ENCODE data around the gene IKZF3.

DNA sequence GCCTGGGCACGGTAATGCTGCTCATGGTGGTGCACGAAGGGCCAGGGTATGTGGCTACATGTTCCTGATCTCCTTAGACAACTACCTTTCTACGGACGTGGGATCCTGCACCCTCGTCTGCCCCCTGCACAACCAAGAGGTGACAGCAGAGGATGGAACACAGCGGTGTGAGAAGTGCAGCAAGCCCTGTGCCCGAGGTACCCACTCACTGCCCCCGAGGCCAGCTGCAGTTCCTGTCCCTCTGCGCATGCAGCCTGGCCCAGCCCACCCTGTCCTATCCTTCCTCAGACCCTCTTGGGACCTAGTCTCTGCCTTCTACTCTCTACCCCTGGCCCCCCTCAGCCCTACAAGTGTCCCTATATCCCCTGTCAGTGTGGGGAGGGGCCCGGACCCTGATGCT, 152.3 kb downstream of the IKZF3 start:
- TF ChIP-seq MXI1 (conservative IDR thresholded peaks at IDR 0.05; ENCODE audit: poor library complexity, severe bottlenecking): no peak
- no peak for TF ChIP-seq TAF1 (IDR thresholded peaks at IDR 0.05; ENCODE audit: low read depth)
- no peak for TF ChIP-seq EZH2 (IDR thresholded peaks at IDR 0.05; ENCODE audit: borderline replicate concordance, insufficient read depth, low read length, poor library complexity, severe bottlenecking)
- TF ChIP-seq, protein P1, sequence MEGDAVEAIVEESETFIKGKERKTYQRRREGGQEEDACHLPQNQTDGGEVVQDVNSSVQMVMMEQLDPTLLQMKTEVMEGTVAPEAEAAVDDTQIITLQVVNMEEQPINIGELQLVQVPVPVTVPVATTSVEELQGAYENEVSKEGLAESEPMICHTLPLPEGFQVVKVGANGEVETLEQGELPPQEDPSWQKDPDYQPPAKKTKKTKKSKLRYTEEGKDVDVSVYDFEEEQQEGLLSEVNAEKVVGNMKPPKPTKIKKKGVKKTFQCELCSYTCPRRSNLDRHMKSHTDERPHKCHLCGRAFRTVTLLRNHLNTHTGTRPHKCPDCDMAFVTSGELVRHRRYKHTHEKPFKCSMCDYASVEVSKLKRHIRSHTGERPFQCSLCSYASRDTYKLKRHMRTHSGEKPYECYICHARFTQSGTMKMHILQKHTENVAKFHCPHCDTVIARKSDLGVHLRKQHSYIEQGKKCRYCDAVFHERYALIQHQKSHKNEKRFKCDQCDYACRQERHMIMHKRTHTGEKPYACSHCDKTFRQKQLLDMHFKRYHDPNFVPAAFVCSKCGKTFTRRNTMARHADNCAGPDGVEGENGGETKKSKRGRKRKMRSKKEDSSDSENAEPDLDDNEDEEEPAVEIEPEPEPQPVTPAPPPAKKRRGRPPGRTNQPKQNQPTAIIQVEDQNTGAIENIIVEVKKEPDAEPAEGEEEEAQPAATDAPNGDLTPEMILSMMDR (IDR thresholded peaks at IDR 0.05; ENCODE audit: poor library complexity, severe bottlenecking): no peak
- TF ChIP-seq, protein P2, sequence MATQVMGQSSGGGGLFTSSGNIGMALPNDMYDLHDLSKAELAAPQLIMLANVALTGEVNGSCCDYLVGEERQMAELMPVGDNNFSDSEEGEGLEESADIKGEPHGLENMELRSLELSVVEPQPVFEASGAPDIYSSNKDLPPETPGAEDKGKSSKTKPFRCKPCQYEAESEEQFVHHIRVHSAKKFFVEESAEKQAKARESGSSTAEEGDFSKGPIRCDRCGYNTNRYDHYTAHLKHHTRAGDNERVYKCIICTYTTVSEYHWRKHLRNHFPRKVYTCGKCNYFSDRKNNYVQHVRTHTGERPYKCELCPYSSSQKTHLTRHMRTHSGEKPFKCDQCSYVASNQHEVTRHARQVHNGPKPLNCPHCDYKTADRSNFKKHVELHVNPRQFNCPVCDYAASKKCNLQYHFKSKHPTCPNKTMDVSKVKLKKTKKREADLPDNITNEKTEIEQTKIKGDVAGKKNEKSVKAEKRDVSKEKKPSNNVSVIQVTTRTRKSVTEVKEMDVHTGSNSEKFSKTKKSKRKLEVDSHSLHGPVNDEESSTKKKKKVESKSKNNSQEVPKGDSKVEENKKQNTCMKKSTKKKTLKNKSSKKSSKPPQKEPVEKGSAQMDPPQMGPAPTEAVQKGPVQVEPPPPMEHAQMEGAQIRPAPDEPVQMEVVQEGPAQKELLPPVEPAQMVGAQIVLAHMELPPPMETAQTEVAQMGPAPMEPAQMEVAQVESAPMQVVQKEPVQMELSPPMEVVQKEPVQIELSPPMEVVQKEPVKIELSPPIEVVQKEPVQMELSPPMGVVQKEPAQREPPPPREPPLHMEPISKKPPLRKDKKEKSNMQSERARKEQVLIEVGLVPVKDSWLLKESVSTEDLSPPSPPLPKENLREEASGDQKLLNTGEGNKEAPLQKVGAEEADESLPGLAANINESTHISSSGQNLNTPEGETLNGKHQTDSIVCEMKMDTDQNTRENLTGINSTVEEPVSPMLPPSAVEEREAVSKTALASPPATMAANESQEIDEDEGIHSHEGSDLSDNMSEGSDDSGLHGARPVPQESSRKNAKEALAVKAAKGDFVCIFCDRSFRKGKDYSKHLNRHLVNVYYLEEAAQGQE (IDR thresholded peaks at IDR 0.05; ENCODE audit: borderline replicate concordance): no peak

Measured in neural cell (in vitro differentiated cells).